ENCODE data around the gene SCFD2.

DNA sequence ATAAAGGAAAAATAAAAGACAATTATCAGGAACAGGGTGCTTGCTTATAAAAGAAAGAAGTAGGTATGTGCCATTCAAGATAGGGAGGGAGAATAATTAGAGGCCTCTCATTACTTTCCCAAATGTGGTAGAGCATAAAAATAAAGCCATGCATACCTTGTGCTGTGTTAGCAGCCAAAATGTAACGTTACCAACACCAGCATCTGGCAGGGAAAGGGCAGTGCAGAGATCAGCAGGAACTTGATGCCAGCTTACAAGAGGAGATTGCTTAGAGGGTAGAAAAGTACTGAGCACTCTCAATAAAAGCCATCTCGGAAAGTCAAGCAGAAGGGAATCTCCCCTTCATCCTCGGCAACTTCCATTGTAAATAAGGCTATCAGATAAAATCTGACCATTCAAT is 308.2 kb downstream of the SCFD2 start:
- no peak for TF ChIP-seq SP1 (IDR thresholded peaks at IDR 0.05)
- TF ChIP-seq TARDBP (IDR thresholded peaks at IDR 0.05), result no peak
- no peak for TF ChIP-seq ELF4 (IDR thresholded peaks at IDR 0.05)
- no peak for TF ChIP-seq FOXK2 (IDR thresholded peaks at IDR 0.05)
